ENCODE results near the gene PRR20G. TPM values are rescaled to one million over a fixed set of nuclear protein-coding genes. Genes with fewer than 3 reads are reported as not detected.

The PRR20G gene
- total and polyA plus RNA-seq, 2 donors (not counting 3 experiments of a cell fraction or from before 2014, with no cell fraction given), result not detected

DNA sequence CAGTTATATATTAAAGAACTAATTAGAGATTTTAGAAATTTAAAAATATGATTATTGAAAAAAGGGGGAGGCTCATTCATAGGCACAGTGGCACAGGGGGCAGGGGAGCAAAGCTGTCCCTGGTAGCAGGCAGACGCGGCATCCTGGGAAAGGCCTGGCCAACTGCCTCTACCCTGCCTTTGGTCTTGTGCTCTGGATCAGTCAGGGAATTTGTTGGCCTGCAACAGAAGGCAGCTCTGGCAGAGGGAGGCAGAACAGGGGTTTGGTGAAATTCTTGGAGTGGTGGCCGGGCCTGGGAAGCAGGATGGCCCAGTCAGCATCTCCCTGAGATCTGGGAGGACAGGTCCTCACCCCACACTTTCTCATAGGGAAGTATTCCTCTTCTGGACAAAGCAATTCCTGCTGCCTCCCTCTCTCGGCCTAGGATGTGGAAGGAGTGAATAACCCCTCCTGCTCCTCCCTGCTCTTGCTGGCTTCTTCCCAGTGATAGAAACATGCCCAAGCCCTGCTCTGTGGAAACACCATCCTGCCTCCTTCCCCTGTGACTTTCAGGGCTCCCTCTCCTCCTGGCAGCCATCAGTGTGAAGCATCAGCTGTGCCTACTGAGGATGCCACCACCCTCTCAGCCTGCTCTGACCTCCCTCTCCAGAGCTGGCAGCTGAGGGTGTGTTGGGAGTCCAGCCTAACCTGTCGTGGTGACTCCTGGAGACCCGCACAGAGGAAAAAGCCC lies 26.9 kb downstream of the PRR20G start:
- Histone ChIP-seq H3K9me3 (replicated peaks; ENCODE audit: control insufficient read depth, insufficient read depth, low read length) (no peaks in the 10 kb centered on the region), H4K20me1 (replicated peaks; ENCODE audit: control insufficient read depth, extremely low read depth, insufficient read depth, low read length) (no peaks in the 10 kb centered on the region), H3K4me2 (ENCODE audit: insufficient read depth, low read length) (no peak overlapping the region), H3K9ac (replicated peaks; ENCODE audit: extremely low read depth, insufficient read depth, low read length) (no peak overlapping the region), H3K79me2 (ENCODE audit: control insufficient read depth, insufficient read depth, low read length) (no peaks in the 10 kb centered on the region), H3K9me1 (replicated peaks; ENCODE audit: control insufficient read depth, extremely low read depth, insufficient read depth, low read length) (no peaks in the 10 kb centered on the region), H3K36me3 (ENCODE audit: control insufficient read depth in 2 of 2, extremely low read depth in 1 of 2, insufficient read depth in 2 of 2, low read length in 2 of 2) (no peaks in the 10 kb centered on the region), H3K27me3 (ENCODE audit: control insufficient read depth in 2 of 2, insufficient read depth in 2 of 2, low read length in 2 of 2) (no peaks in the 10 kb centered on the region), H3K27ac (ENCODE audit: insufficient read depth, low read depth, low read length) (no peak overlapping the region), H3K4me1 (ENCODE audit: control insufficient read depth, extremely low read depth, insufficient read depth, low read length) (no peaks in the 10 kb centered on the region), H2AFZ (ENCODE audit: low read depth, low read length) (no peak overlapping the region), H3K4me3 (replicated peaks in 1 of 3; ENCODE audit: insufficient read depth in 1 of 3, low read depth in 1 of 3, low read length in 3 of 3) (no peak overlapping the region)
- DNase-seq (ENCODE audit: low read depth, low spot score), result no peak
- TF ChIP-seq GATA2 (IDR thresholded peaks at IDR 0.05; ENCODE audit: insufficient read depth, insufficient read length, low read depth, low read length), result no peak
- TF ChIP-seq, protein P1, sequence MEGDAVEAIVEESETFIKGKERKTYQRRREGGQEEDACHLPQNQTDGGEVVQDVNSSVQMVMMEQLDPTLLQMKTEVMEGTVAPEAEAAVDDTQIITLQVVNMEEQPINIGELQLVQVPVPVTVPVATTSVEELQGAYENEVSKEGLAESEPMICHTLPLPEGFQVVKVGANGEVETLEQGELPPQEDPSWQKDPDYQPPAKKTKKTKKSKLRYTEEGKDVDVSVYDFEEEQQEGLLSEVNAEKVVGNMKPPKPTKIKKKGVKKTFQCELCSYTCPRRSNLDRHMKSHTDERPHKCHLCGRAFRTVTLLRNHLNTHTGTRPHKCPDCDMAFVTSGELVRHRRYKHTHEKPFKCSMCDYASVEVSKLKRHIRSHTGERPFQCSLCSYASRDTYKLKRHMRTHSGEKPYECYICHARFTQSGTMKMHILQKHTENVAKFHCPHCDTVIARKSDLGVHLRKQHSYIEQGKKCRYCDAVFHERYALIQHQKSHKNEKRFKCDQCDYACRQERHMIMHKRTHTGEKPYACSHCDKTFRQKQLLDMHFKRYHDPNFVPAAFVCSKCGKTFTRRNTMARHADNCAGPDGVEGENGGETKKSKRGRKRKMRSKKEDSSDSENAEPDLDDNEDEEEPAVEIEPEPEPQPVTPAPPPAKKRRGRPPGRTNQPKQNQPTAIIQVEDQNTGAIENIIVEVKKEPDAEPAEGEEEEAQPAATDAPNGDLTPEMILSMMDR (IDR thresholded peaks at IDR 0.05; ENCODE audit: extremely low read depth in 1 of 2, insufficient read depth in 1 of 2, low read depth in 1 of 2, low read length in 2 of 2), result no peak
- TF ChIP-seq POLR2A (IDR thresholded peaks at IDR 0.05; ENCODE audit: low read depth, low read length), result no peak
- no peak for TF ChIP-seq POLR2AphosphoS5 (IDR thresholded peaks at IDR 0.05; ENCODE audit: insufficient read depth, low read depth, low read length)
- TF ChIP-seq JUN (IDR thresholded peaks at IDR 0.05; ENCODE audit: borderline replicate concordance, insufficient read depth, insufficient read length, low read depth), result no peak
- no peak for TF ChIP-seq MYC (IDR thresholded peaks at IDR 0.05; ENCODE audit: low read depth, low read length)
- TF ChIP-seq, protein P2, sequence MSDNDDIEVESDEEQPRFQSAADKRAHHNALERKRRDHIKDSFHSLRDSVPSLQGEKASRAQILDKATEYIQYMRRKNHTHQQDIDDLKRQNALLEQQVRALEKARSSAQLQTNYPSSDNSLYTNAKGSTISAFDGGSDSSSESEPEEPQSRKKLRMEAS (IDR thresholded peaks at IDR 0.05; ENCODE audit: insufficient read depth, insufficient read length), result no peak
- TF ChIP-seq EZH2 (IDR thresholded peaks at IDR 0.05; ENCODE audit: borderline replicate concordance, low read depth, low read length, severe bottlenecking), result no peak
- TF ChIP-seq FOS (IDR thresholded peaks at IDR 0.05; ENCODE audit: borderline replicate concordance, insufficient read depth, low read length), result no peak
- ChIA-PET CTCF (no interaction called here), POLR2A (no interaction called here)
- dilution Hi-C loops (cut with MboI; ENCODE audit: extremely low pct_ligation_motif_present, low sequenced_read_pairs) (no loop called here), intact Hi-C loops (cut with micrococcal nuclease) (no loop called here)
- BruUV-seq (replicated peaks), result no TSS peak
- no peak for FAIRE-seq
